ENCODE measurements around the gene SRRD.
"Not testable (repeated sequence)": the region's sequence is repeated elsewhere in the genome, so short reads cannot be mapped to it uniquely, and the experiment has no call there.

Gene SRRD

DNA sequence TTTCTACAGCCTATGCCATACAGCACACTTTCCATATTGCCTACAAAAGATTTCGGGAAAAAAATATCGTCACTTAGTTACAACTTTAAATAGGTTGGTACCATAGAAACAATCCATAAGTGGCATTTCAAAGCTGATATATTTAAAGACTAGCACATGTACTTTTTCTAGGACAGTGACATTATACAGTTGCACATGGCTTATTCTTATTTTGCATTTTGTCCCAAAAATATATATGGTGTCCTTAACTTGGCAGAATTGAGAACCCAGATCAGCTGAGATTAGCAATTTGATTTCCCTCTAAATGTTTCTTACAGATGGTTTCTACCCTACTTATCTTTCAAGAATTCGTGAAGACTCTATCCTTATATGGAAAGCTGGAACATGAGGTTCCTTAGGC is 32.3 kb downstream of the SRRD start:
- peak in 2 of 58 donors; percentile 19 to 54 for DNase-seq

DNA sequence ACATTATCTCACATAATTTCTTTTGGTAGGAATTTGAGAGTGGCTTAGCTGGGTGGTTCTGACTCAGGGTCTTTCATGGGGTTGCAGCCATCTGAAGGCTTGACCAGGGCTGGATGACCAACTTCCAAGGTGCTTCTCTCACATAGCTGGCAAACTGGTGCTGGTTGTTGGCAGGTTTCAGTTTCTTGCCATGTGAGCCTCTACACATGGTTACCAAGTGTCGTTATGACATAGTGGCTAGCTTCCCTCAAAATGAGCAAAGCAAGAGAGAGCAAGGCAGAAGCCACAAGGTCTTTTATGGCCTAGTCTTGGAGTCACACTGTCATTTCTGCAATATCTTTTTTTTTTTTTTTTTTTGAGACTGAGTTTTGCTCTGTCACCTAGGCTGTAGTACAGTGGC is 32.8 kb downstream of the SRRD start:
- DNase-seq: no peak

DNA sequence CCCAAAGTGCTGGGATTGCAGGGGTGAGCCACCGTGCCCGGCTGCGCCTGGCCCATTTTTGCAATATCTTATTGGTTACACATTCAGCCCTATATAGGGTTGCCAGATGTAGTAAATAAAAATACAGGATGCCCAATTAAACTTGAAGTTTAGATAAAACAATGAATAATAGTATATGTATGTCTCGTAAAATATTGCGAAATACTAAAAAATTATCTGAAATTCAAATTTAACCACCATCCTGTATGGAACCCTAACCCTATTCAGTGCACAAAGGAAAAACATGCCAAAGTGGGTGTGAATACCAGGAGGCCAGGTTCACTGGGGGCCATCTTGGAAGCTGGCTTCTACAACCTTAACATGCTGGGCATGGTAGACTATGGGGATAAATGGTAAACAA is 33.8 kb downstream of the SRRD start:
- DNase-seq: no peak

DNA sequence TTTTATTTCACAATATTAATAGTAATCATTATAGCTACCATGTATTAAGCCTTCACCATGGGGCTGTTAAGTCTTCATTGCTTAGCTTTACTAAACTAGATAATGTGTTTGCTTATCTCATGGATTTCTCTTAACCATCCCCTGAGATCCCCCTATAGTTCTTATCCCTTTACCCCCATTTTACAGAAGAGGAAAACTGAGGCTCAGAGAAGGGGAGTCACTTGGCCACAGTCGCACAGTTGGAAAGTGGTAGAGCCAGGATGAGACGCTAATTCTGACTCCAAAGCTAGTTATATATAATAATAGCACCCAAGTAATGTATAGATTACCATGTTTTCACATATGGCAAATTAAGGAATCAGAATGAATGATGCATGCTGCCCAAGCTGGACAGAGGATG is 38.3 kb downstream of the SRRD start:
- no peak for DNase-seq

DNA sequence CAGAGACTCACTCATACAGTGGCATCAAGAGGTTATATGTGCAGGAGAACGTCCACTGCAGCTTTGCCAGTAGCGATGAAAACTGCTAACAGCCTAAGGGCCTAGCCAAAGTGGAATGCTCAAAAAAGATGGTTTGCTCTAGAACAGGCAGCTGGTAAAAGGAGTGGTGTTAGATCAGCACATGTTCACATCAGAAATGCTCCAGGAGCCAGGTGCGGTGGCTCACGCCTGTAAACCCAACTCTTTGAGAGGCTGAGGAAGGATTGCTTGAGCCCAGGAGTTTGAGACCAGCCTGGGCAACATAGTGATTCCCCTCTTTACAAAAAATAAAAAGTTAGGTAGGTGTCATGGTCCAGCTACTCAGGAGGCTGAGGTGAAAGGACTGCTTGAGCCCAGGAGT is 38.9 kb downstream of the SRRD start:
- DNase-seq: peak in 2 of 58 donors; percentile 3 to 12

DNA sequence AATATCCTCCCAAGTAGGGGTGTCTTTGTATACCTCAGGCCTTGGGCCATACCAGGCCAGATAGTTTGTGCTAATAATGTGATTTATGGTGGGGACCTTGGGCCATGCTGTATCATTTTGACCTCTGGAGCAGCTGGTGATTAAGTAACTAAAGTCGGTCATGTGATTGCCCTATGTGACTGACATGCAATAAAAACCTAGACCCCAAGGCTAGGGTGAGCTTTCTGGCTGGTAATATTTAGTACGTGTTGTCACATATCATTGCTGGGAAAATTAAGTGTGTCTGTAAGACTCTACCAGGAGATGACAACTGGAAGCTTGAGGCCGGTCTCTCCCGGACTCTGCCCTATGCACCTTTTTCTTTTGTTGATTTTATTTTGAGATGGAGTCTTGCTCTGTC is 41.2 kb downstream of the SRRD start:
- no peak for DNase-seq

DNA sequence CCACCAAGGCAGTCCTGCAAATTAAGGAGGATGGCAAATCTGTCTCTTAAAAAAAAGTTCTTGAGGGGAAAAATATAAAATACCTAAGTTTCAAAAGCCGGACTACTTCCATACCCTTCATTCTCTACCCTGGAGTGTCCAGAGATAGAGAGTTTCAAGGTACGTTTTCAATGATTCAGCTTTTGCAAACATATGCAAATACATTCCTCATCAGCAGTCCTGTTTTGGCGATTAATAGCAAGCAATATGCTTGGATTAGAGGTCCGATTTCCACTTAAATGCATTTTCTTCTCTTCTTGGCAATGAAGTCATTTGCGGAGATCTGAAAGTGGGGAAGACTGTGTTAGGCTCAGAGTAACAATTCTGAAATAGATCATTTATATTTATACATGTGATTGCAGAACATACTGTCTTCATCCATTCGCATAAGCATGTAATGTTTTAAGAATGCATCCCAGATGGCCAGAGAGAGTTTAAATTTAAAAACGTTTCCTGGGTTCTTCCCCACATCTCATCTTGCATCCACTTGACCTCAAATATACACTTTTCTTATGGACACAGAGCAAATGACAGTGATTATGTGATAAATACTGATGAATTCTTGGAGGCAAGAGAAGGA is 42.4 kb downstream of the SRRD start:
- no peak for DNase-seq

DNA sequence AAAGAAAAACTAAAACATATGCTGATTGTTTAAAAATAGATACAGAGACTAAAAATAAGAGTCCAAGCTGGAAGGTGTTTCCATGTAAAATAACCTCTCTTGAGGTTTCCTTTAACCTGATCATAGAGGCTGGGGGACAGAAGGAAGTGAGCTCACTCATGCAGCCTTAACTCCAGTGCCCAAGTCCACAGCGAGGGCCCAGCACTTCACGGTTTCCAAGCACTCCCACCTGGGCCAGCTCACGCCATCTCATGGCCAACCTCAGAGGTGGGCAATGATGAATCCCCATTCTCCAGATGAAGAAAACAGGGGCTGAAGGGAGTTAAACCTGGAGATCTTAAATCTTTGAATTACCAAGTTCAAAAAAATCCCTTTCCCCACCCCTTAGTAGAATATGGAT is 43.5 kb downstream of the SRRD start:
- no peak for DNase-seq

DNA sequence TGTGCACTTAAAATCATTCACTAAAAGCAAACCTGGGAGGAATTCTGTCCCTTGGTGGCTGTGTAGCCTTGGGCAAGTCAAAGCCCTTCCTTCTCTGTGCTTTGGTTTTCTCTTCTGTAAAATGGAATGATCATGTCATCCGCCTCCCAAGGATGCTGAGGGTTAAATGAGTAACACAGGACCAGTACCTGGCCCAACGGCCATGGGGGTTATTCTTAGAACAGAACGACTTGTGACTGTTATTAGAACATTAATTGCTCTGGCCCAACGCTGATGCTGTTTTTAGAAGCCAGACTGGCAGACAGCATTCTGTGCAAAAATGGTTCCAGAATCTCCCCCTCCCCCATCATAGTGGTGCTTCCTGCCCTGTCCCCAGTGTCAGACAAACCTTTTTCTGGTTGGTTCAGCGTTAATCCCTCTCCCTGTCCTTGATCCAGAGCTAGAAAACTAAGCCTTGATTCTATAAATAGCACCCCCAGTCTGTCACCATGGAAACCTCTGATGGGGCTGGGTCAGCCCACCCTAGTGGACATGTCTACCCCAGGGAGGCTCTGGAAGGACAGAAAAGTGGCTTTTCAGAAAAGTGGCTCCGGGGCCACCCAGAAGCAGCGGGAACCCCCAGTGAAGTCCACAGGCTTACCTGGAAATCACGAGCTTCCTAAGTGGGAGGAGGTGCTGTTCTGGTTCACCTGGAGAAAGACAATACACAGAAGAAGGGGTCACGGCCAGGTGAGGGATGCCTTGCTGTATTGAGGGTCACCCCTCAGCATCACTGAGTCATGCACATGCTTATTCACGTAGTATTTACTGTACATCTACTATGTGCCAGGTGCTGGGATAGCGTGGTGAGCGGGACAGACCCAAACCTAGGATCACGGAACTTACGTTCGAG is 44.1 kb downstream of the SRRD start:
- no peak for DNase-seq

GRCh38 chr22:26528518-26528917 is 44.8 kb downstream of the SRRD start:
- not testable (repeated sequence) for DNase-seq

- no peak for DNase-seq
These were observed 45.7 kb downstream of the SRRD start for GRCh38 chr22:26529345-26529744.

DNA sequence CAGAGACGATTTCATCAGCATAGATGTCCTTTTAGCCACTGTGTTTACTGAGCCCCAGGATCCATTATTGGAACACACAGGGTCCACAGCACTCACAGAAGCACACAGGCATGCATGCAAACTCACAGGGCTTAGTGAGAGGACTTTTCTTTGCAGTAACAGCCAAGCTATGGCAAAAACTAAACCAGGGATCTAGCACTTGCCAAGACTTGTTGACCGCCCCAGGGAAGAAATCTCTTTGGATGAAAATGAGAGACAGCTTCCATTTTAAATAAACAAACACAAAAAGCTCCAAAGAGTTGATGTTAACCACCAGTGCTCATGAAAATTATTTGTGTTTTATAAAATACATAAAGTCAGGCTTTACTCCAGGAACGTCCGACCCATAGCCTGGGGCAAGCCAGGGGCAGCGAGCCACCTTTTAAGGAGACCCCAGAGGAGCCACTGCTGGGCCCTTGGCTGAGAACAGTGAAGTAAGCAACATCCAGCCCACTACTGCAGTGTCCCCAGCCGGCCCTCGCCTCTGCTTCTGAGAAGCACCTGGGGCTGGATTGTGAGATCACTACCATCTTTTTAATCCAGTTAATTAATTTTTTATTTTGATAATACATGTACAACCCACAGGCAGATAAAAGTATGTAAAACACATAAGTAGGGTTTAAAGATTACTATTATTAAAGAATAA is 50.6 kb downstream of the SRRD start:
- DNase-seq: no peak

- DNase-seq: no peak
These were observed 51.4 kb downstream of the SRRD start for GRCh38 chr22:26534874-26535602.

DNA sequence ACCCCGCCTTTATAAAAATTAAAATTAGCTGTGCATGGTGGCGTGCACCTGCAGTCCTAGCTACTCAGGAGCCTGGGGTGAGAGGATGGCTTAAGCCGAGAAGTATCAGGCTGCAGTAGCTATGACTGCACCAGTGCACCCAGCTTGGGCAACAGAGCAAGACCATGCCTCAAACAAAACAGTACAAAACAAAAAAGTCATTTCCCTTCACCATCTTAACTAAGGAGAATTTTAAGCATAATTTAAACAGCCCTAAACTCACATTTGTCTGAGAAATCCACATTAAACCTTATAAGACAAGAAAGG is 51.9 kb downstream of the SRRD start:
- no peak for DNase-seq

- DNase-seq: no peak
These were observed 52.5 kb downstream of the SRRD start for GRCh38 chr22:26536056-26536761.

- no peak for DNase-seq
These were observed 53.1 kb downstream of the SRRD start for GRCh38 chr22:26536762-26537134.

GRCh38 chr22:26540119-26540518 is 56.4 kb downstream of the SRRD start:
- no peak for DNase-seq

GRCh38 chr22:26541167-26541819 is 57.6 kb downstream of the SRRD start:
- no peak for DNase-seq

DNA sequence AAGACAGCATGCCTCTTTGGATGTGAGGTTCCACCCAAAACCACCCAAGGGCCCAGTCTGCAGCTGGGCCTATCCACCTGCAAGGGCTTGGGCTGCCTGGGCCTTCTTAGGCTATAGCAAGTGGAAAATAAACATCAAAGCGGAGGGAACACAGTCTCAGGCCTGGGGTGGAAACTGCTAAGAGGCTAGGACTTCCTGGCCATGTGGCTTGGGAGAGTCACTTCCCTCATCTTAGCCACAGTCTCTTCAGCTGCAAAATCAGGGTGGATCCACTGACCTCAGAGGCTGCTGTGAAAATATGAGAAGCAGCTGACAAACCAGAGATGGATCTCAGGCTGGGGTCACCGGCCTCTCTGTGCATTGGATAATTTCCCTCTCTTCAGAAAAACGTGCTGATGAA is 59.2 kb downstream of the SRRD start:
- peak in 1 of 58 donors; percentile 12 for DNase-seq

Measured in anterior cingulate cortex (tissue), 58 donors.